Activated CD4-positive, alpha-beta T cell treated with anti-CD3 and anti-CD28 coated beads, Interleukin-2, amount 10 ng/mL, durations not matched to agents 7 days and 5 days (primary cell): ENCODE results near the gene KLHDC7B. TPM values are rescaled to one million over a fixed set of nuclear protein-coding genes. Genes with fewer than 3 reads are reported as not detected.

Source experiments
- CTCF ChIA-PET: fragments of 350-600 bp; sonication (Branson Sonifier 250); formaldehyde crosslinking; loops from one replicate; lab custom pipeline; 2021; ENCODE audit warnings: antibody characterized with exemption; lab: Charles Lee
- POLR2A ChIA-PET: fragments of 350-600 bp; sonication (Branson Sonifier 250); formaldehyde crosslinking; loops from one replicate; lab custom pipeline; 2021; ENCODE audit warnings: antibody characterized with exemption; lab: Charles Lee
- DNase-seq: peaks from one replicate; pipeline ENCODE4 v3.0.0-alpha.2; 2020
- H3K27ac Mint-ChIP-seq: one replicate; pipeline ENCODE4 v1.8.0; 2021; ENCODE audit warnings: mild to moderate bottlenecking, moderate library complexity, mixed read lengths
- H3K27me3 Mint-ChIP-seq: one replicate; pipeline ENCODE4 v1.8.0; 2021; ENCODE audit warnings: mixed read lengths
- H3K36me3 Mint-ChIP-seq: one replicate; pipeline ENCODE4 v1.8.0; 2021; ENCODE audit warnings: low read depth, mixed read lengths
- H3K4me1 Mint-ChIP-seq: one replicate; pipeline ENCODE4 v1.8.0; 2021; ENCODE audit warnings: mixed read lengths
- H3K4me3 Mint-ChIP-seq: one replicate; pipeline ENCODE4 v1.8.0; 2021; ENCODE audit warnings: mild to moderate bottlenecking, moderate library complexity, mixed read lengths
- H3K9me3 Mint-ChIP-seq: one replicate; pipeline ENCODE4 v1.8.0; 2021; ENCODE audit warnings: mixed read lengths
- total RNA-seq, 2 experiments: library from RNA; stranded (reverse); gene quantifications; one replicate each; pipeline ENCODE4 v1.2.3, GENCODE V29; 2021

Gene KLHDC7B
- total RNA-seq, 2 experiments from 2014 or later = 15.6 to 16.0 TPM

GRCh38 chr22:50599816-50600455 lies 54.2 kb downstream of the KLHDC7B start:
- Mint-ChIP-seq H3K27me3 (peaks cover 34% of the 10 kb centered on the region), H3K27ac (no peak overlapping the region), H3K9me3 (no peaks in the 10 kb centered on the region), H3K36me3 (peaks cover 6% of the 10 kb centered on the region), H3K4me1 (peaks cover 12% of the 10 kb centered on the region), H3K4me3 (peak overlapping the region; percentile 42)
- DNase-seq = peak; percentile 74
- ChIA-PET CTCF (interaction anchor here (1.4 kb wide), 1 partner anchor 12 kb away, joined by 4 read pairs; no protein-coding TSS in a partner anchor), POLR2A (no interaction called here)

DNA sequence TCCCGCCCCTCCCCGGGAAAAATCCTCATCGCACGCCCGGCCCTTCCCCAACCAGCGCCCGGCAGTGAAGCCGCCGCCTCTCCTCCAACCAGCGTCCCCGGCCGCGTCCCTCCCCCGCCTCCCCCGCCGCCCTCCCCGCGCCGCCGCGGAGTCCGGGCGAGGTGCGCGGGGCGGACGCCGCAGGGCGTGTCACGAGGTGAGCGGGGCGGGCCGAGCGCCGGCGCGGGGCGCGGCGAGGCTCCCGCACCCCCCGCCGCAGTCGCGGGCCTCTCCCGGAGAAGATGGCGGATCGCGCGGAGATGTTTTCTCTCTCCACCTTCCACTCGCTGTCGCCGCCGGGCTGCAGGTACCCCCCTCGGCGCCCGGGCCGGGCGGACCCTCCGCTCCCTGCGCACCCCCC lies 54.8 kb downstream of the KLHDC7B start, which contains the start of gene MAPK8IP2:
MAPK8IP2 (plus strand) TSS at position 256 of the 400 bp plus-strand sequence; CDS start at position 282, 26 bp downstream.
- no peaks in the 10 kb centered on the region for H3K9me3 Mint-ChIP-seq
- H3K27me3 Mint-ChIP-seq = peaks cover 37% of the 10 kb centered on the region
- POLR2A ChIA-PET = no interaction called here
- H3K36me3 Mint-ChIP-seq = peaks cover 3% of the 10 kb centered on the region
- H3K4me3 Mint-ChIP-seq = peak within 1 kb of the TSS; percentile 58
- H3K4me1 Mint-ChIP-seq = peaks cover 12% of the 10 kb centered on the region
- CTCF ChIA-PET = interaction anchor here (1.4 kb wide), 1 partner anchor 11 kb away, joined by 4 read pairs; no protein-coding TSS in a partner anchor
- no peak within 1 kb of the TSS for H3K27ac Mint-ChIP-seq
- DNase-seq = no peak

Other genes with a start within 250 kb of the KLHDC7B start
- 10 to 100 TPM; 10.7 to 11.1 TPM for gene PLXNB2, start 238.3 kb upstream of the KLHDC7B start, total RNA-seq
- gene DENND6B, start 218.9 kb upstream of the KLHDC7B start, total RNA-seq = 1 to 10 TPM; 3.1 to 3.6 TPM
- 10 to 100 TPM; 55.6 to 67.6 TPM for gene PPP6R2, start 202.6 kb upstream of the KLHDC7B start, total RNA-seq
- gene SBF1, start 70.9 kb upstream of the KLHDC7B start, total RNA-seq = 100 to 1,000 TPM; 211 to 224 TPM
- gene ADM2, start 64.4 kb upstream of the KLHDC7B start, total RNA-seq = 1 to 10 TPM; 3.7 to 4.1 TPM
- gene MIOX, start 59.0 kb upstream of the KLHDC7B start, total RNA-seq = under 1 TPM in 1 of 2 experiments, not detected in 1; 0.23 TPM
- 100 to 1,000 TPM; 130 to 139 TPM for gene LMF2, start 38.2 kb upstream of the KLHDC7B start, total RNA-seq
- gene NCAPH2, start 37.7 kb upstream of the KLHDC7B start, total RNA-seq = 100 to 1,000 TPM; 110 to 133 TPM
- 10 to 100 TPM in 1 of 2 experiments, 1 to 10 TPM in 1; 2.8 to 10.5 TPM for gene SCO2, start 20.3 kb upstream of the KLHDC7B start, total RNA-seq
- 100 to 1,000 TPM in 1 of 2 experiments, 10 to 100 TPM in 1; 92.2 to 126 TPM for gene TYMP, start 15.9 kb upstream of the KLHDC7B start, total RNA-seq
- under 1 TPM in 1 of 2 experiments, not detected in 1; 0.87 TPM for gene SYCE3, start 17.0 kb downstream of the KLHDC7B start, total RNA-seq
- 100 to 1,000 TPM; 107 to 113 TPM for gene CPT1B, start 32.5 kb downstream of the KLHDC7B start, total RNA-seq
- gene CHKB, start 37.0 kb downstream of the KLHDC7B start, total RNA-seq = 100 to 1,000 TPM; 140 to 142 TPM
- gene MAPK8IP2, start 54.9 kb downstream of the KLHDC7B start, total RNA-seq = under 1 TPM; 0.29 to 0.37 TPM
- 10 to 100 TPM; 64.2 to 66.5 TPM for gene ARSA, start 82.3 kb downstream of the KLHDC7B start, total RNA-seq
- under 1 TPM; 0.02 to 0.04 TPM for gene SHANK3, start 126.9 kb downstream of the KLHDC7B start, total RNA-seq
- not detected for gene ACR, start 192.3 kb downstream of the KLHDC7B start, total RNA-seq
- 10 to 100 TPM; 28.2 to 29.0 TPM for gene RABL2B, start 237.7 kb downstream of the KLHDC7B start, total RNA-seq